K562 (cell line): ENCODE data around the gene ABCB9. TPM values are rescaled to one million over a fixed set of nuclear protein-coding genes. Genes with fewer than 3 reads are reported as not detected.

Experiments
- ATAC-seq: fragments of 200-7000 bp; cut with Tn5 transposase; 3 replicates; pipeline ENCODE4 v1.9.1; 2020; ENCODE audit warnings: moderate library complexity
- BruUV-seq: library from RNA; stranded (reverse); fragments of 400-500 nt; replicated peaks from 2 replicates; lab custom pipeline; 2021; lab: Mats Ljungman, UMichigan
- CTCF ChIA-PET: fragments of 300-600 bp; formaldehyde crosslinking; extraction: SDS; loops from one replicate; lab custom pipeline; 2021; ENCODE audit warnings: low intra/inter-chr PET ratio; lab: Yijun Ruan, JAX
- POLR2A ChIA-PET: fragments of 300-600, 350-650 bp; sonication (Branson Sonifier 250); formaldehyde crosslinking; extraction: SDS; loops from one replicate; lab custom pipeline; 2021; ENCODE audit warnings: antibody characterized with exemption, inconsistent platforms; lab: Yijun Ruan, JAX
- DNase-seq, 4 experiments: peaks; one replicate each; pipeline versions ENCODE4 v3.0.0 to v3.0.0-alpha.2; 2011 to 2018; ENCODE audit warnings: low spot score in 3 of 4, mixed read lengths in 3 of 4; ENCODE audit errors: extremely low read depth in 1 of 4
- FAIRE-seq: peaks from 2 replicates; lab custom pipeline; 2011; peaks lifted over from hg19 to GRCh38; lab: Jason Lieb, UNC
- H2AFZ ChIP-seq: 2 replicates; pipeline ENCODE4 v1.6.0; 2011; ENCODE audit warnings: low read depth, low read length, control low read depth, inconsistent platforms
- H3K27ac ChIP-seq: fragments of 200-600 bp; 3 replicates; pipeline ENCODE4 v1.8.0; 2011; ENCODE audit warnings: low read depth, mild to moderate bottlenecking, control low read depth, inconsistent platforms, low read length, moderate library complexity, mixed read lengths; ENCODE audit errors: extremely low read depth
- H3K27me3 ChIP-seq, 2 experiments: fragments of 300-600 bp in 1 of 2; 2 replicates in 1 of 2; 3 replicates in 1 of 2; pipeline versions ENCODE4 v1.6.0 to v1.8.0; 2011; ENCODE audit warnings: inconsistent platforms in 2 of 2, low read length in 2 of 2, mild to moderate bottlenecking in 1 of 2, mixed read lengths in 1 of 2, moderate library complexity in 1 of 2; ENCODE audit not compliant: control insufficient read depth in 2 of 2, insufficient read depth in 2 of 2
- H3K36me3 ChIP-seq: fragments of 300-600 bp; 3 replicates; pipeline ENCODE4 v1.8.0; 2011; ENCODE audit warnings: mild to moderate bottlenecking, low read length, inconsistent platforms; ENCODE audit not compliant: control insufficient read depth, insufficient read depth
- H3K4me1 ChIP-seq, 2 experiments: fragments of 200-600 bp in 1 of 2; replicated peaks in 1 of 2; 2 replicates in 1 of 2; 3 replicates in 1 of 2; pipeline versions ENCODE4 v1.5.1 to v1.8.0; 2011; ENCODE audit warnings: inconsistent platforms in 2 of 2, low read length in 2 of 2, mild to moderate bottlenecking in 1 of 2, mixed read lengths in 1 of 2, moderate library complexity in 1 of 2; ENCODE audit not compliant: control insufficient read depth in 2 of 2, insufficient read depth in 2 of 2
- H3K4me2 ChIP-seq: 2 replicates; pipeline ENCODE4 v1.6.1; 2011; ENCODE audit warnings: low read length, control low read depth, inconsistent platforms, mixed read lengths; ENCODE audit not compliant: insufficient read depth
- H3K4me3 ChIP-seq: fragments of 200-600 bp; sonication (generic), shearing (Covaris generic); 2 replicates; pipeline ENCODE4 v1.5.1; 2016; ENCODE audit warnings: control low read depth, inconsistent platforms
- H3K79me2 ChIP-seq: fragments of 200-600 bp; 3 replicates; pipeline ENCODE4 v1.8.0; 2011; ENCODE audit warnings: low read length, inconsistent platforms; ENCODE audit not compliant: control insufficient read depth, insufficient read depth
- H3K9ac ChIP-seq, 2 experiments: 2 replicates each; pipeline versions ENCODE4 v1.6.0 to v1.6.1; 2011; ENCODE audit warnings: low read depth in 2 of 2, low read length in 2 of 2, control low read depth in 1 of 2, inconsistent platforms in 1 of 2, mild to moderate bottlenecking in 1 of 2, mixed read lengths in 1 of 2; ENCODE audit not compliant: insufficient read depth in 1 of 2
- H3K9me1 ChIP-seq: one replicate; pipeline ENCODE4 v1.6.0; 2011; ENCODE audit warnings: inconsistent platforms, mild to moderate bottlenecking, low read length, moderate library complexity; ENCODE audit not compliant: control insufficient read depth, insufficient read depth
- H3K9me3 ChIP-seq: replicated peaks from 2 replicates; pipeline ENCODE4 v1.5.1; 2011; ENCODE audit warnings: low read depth, low read length, inconsistent platforms; ENCODE audit not compliant: control insufficient read depth, insufficient read depth
- H4K20me1 ChIP-seq: replicated peaks from 2 replicates; pipeline ENCODE4 v1.6.1; 2011; ENCODE audit warnings: low read length, inconsistent platforms, mixed read lengths; ENCODE audit not compliant: control insufficient read depth, insufficient read depth
- ATF3 ChIP-seq, 2 experiments: fragments of 450-650 bp in 1 of 2; sonication (generic) in 1 of 2; formaldehyde crosslinking in 1 of 2; IDR thresholded peaks in 1 of 2; conservative IDR thresholded peaks in 1 of 2; 2 replicates each; pipeline versions ENCODE4 v1.6.1 to v1.8.1; 2016 to 2023; ENCODE audit warnings: mild to moderate bottlenecking in 2 of 2, moderate library complexity in 2 of 2, inconsistent platforms in 1 of 2, missing genetic modification reagents in 1 of 2
- CSDE1 ChIP-seq, 2 experiments: fragments of 450-650 bp; IDR thresholded peaks; 2 replicates each; pipeline ENCODE4 v1.6.1; 2016; ENCODE audit warnings: mild to moderate bottlenecking in 1 of 2
- FOXJ3 ChIP-seq: sonication (generic); formaldehyde crosslinking; IDR thresholded peaks from 2 replicates; pipeline ENCODE4 v1.4.0; 2020; ENCODE audit warnings: mild to moderate bottlenecking, missing genetic modification reagents
- NCOA4 ChIP-seq: fragments of 450-650 bp; IDR thresholded peaks from 2 replicates; pipeline ENCODE4 v1.6.1; 2018; ENCODE audit warnings: mild to moderate bottlenecking; ENCODE audit not compliant: partially characterized antibody
- NFIX ChIP-seq: fragments of 250-450 bp; sonication (Bioruptor Pico); IDR thresholded peaks from 2 replicates; pipeline ENCODE4 v1.4.0; 2020; ENCODE audit warnings: low read depth, mild to moderate bottlenecking, moderate library complexity
- RFX1 ChIP-seq: fragments of 450-650 bp; IDR thresholded peaks from 2 replicates; pipeline ENCODE4 v1.6.1; 2016; ENCODE audit warnings: mild to moderate bottlenecking, moderate library complexity
- TEAD4 ChIP-seq, 2 experiments: sonication (generic) in 1 of 2; formaldehyde crosslinking in 1 of 2; IDR thresholded peaks; 2 replicates each; pipeline versions ENCODE4 v1.6.1 to v1.8.0; 2012 to 2022; ENCODE audit warnings: borderline replicate concordance in 1 of 2, inconsistent platforms in 1 of 2, low read length in 1 of 2, mild to moderate bottlenecking in 1 of 2, missing genetic modification reagents in 1 of 2
- ZNF253 ChIP-seq: fragments of 250-450 bp; sonication (Bioruptor Pico); conservative IDR thresholded peaks from 2 replicates; pipeline ENCODE4 v1.6.1; 2021; ENCODE audit warnings: mild to moderate bottlenecking
- ZNF695 ChIP-seq: fragments of 450-650 bp; formaldehyde crosslinking; IDR thresholded peaks from 2 replicates; pipeline ENCODE4 v1.4.0; 2020; ENCODE audit warnings: mild to moderate bottlenecking, moderate library complexity
- WGBS: fragments of 100-300 bp; shearing (Covaris generic); methylation state at CpG from one replicate; pipeline ENCODE4 v1.1.6; 2016; ENCODE audit warnings: low coverage, mixed read lengths; ENCODE audit not compliant: insufficient coverage; ENCODE audit errors: missing lambda C conversion rate; 5-methylcytosine and 5-hydroxymethylcytosine counted together
- in situ Hi-C: fragments of 300-500 bp; cut with MboI; formaldehyde crosslinking; loops from 4 replicates; pipeline ENCODE4 v1.15.0; 2018; ENCODE audit warnings: inconsistent platforms, mixed read lengths
- intact Hi-C: fragments of 100-400 bp; cut with micrococcal nuclease; formaldehyde crosslinking; loops from 2 replicates; pipeline ENCODE4 v1.14.2; 2022
- polyA plus RNA-seq, 8 experiments: library from polyadenylated mRNA; depleted of rRNA in 4 of 8; stranded (reverse) in 5 of 8; unstranded in 3 of 8; fragments of >200 nt; fragmentation: Nextera tagmentation in 2 of 8; fragmentation: Illumina TruSeq in 1 of 8; extraction: Ambion mirVana in 2 of 8; extraction: Trizol in 1 of 8; gene quantifications; 2 replicates each; pipeline versions ENCODE4 v1.2.1 to v1.2.3, GENCODE V29; 2011 to 2014; ENCODE audit warnings: inconsistent platforms in 1 of 8, missing spikeins in 1 of 8
- total RNA-seq, 7 experiments: library from RNA; depleted of rRNA in 6 of 7; stranded (reverse); fragments of >200 nt in 6 of 7; fragmentation: Illumina TruSeq in 2 of 7; extraction: Trizol in 2 of 7; gene quantifications; 2 replicates each; pipeline versions ENCODE4 v1.2.1 to v1.2.3, GENCODE V29; 2011 to 2021; ENCODE audit warnings: low replicate concordance in 1 of 7
- TF ChIP-seq, protein P1 (sequence below): fragments of 450-650 bp; conservative IDR thresholded peaks from 2 replicates; pipeline ENCODE4 v1.6.1; 2016; ENCODE audit warnings: missing genetic modification characterization, low read depth, mild to moderate bottlenecking, missing compliant biosample characterization, moderate library complexity

Gene ABCB9
- total and polyA plus RNA-seq, 9 of the 15 experiments (the other 6 are each of a cell fraction or from before 2014, with no cell fraction given): 0.20 to 12.6 (median 6.2) TPM

GRCh38 chr12:122939125-122939524, 27.1 kb downstream of the ABCB9 start (continued):
- TF ChIP-seq, protein P1, sequence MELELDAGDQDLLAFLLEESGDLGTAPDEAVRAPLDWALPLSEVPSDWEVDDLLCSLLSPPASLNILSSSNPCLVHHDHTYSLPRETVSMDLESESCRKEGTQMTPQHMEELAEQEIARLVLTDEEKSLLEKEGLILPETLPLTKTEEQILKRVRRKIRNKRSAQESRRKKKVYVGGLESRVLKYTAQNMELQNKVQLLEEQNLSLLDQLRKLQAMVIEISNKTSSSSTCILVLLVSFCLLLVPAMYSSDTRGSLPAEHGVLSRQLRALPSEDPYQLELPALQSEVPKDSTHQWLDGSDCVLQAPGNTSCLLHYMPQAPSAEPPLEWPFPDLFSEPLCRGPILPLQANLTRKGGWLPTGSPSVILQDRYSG (tag): no peak
- TF ChIP-seq CSDE1 (IDR thresholded peaks at IDR 0.05) (no peak), TEAD4 (IDR thresholded peaks at IDR 0.05; ENCODE audit: low read length) (no peak), TEAD4 (CRISPR knock-in tag; IDR thresholded peaks at IDR 0.05; ENCODE audit: borderline replicate concordance) (no peak), NCOA4 (no peak), ATF3 (IDR thresholded peaks at IDR 0.05) (no peak), ATF3 (CRISPR knock-in tag; conservative IDR thresholded peaks at IDR 0.05) (no peak), ZNF695 (no peak), NFIX (CRISPR knock-in tag) (no peak), FOXJ3 (CRISPR knock-in tag) (no peak)

DNA sequence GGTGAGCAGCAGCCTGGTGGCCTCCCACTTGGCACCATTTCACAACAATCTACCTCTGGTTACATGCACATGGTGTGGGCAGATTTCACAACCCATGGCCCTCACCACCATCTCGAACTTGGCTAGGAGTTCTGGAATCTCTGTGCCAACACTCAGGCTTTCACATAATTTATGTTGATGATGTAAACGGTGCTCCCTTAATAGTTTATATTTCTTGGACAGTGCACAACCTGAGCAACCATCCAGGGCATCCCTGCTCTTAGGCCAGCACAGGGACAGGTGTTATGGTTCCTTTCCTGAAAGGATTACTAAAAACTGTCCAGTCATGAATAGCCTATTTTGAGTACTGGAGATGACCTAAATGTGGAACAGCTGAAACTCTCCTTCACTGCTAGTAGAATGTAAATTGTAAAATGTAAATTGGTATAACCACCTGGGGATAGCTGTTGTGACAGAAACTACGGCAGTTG, 28.6 kb downstream of the ABCB9 start:
- Histone ChIP-seq H3K4me1 (peaks cover 0 to 20% of the 10 kb centered on the region in 2 experiments; a peak in 3 of 5 replicates), H3K4me2 (no peak overlapping the region), H3K27ac (no peak overlapping the region), H3K36me3 (no peaks in the 10 kb centered on the region; the same call in 2 of the 3 replicates), H4K20me1 (no peaks in the 10 kb centered on the region), H3K4me3 (no peak overlapping the region), H2AFZ (no peak overlapping the region), H3K27me3 (no peaks in the 10 kb centered on the region), H3K79me2 (no peaks in the 10 kb centered on the region), H3K9me1 (no peaks in the 10 kb centered on the region), H3K9me3 (no peaks in the 10 kb centered on the region), H3K9ac (no peak overlapping the region)
- ATAC-seq (no peak), DNase-seq (no peak), FAIRE-seq (no peak)
- BruUV-seq: no TSS peak
- ChIA-PET CTCF (no interaction called here), POLR2A (no interaction called here)
- 30% methylated on average over 3 of the region's 3 CpGs for WGBS
- in situ Hi-C loops (no loop called here), intact Hi-C loops (no loop called here)
- no peak for TF ChIP-seq ZNF253
- no peak for TF ChIP-seq RFX1
